HepG2 (cell line): ENCODE measurements around the gene NAIF1. TPM values are rescaled to one million over a fixed set of nuclear protein-coding genes. Genes with fewer than 3 reads are reported as not detected.

ENCODE experiments used
- FLYWCH1 ChIP-seq: sonication (generic); formaldehyde crosslinking; IDR thresholded peaks from 2 replicates; pipeline ENCODE4 v1.8.1; 2023; ENCODE audit warnings: mild to moderate bottlenecking, missing genetic modification reagents
- FOXP1 ChIP-seq, 2 experiments: fragments of 450-650 bp in 1 of 2; IDR thresholded peaks; 2 replicates each; pipeline ENCODE4 v1.6.1; 2017 to 2018; ENCODE audit warnings: antibody characterized with exemption in 1 of 2
- MBD4 ChIP-seq: IDR thresholded peaks from 2 replicates; pipeline ENCODE4 v1.6.1; 2012; ENCODE audit warnings: low read length, inconsistent platforms, borderline replicate concordance
- NR1H2 ChIP-seq: sonication (generic); formaldehyde crosslinking; IDR thresholded peaks from 2 replicates; pipeline ENCODE4 v1.8.1; 2022; ENCODE audit warnings: low read depth, missing genetic modification reagents, borderline replicate concordance
- PAF1 ChIP-seq: IDR thresholded peaks from 2 replicates; pipeline ENCODE4 v1.6.1; 2016; ENCODE audit warnings: missing genetic modification reagents, missing compliant biosample characterization
- RAD51 ChIP-seq: fragments of 450-650 bp; IDR thresholded peaks from 2 replicates; pipeline ENCODE4 v1.6.1; 2016; ENCODE audit warnings: borderline replicate concordance
- TBX2 ChIP-seq: sonication (generic); formaldehyde crosslinking; IDR thresholded peaks from 2 replicates; pipeline ENCODE4 v1.5.0; 2020; ENCODE audit warnings: missing genetic modification reagents, mild to moderate bottlenecking, borderline replicate concordance
- TSC22D2 ChIP-seq: sonication (generic); formaldehyde crosslinking; IDR thresholded peaks from 2 replicates; pipeline ENCODE4 v1.5.1; 2020; ENCODE audit warnings: missing genetic modification reagents, mild to moderate bottlenecking, borderline replicate concordance
- XBP1 ChIP-seq: sonication (generic); formaldehyde crosslinking; IDR thresholded peaks from 2 replicates; pipeline ENCODE4 v1.5.0; 2020; ENCODE audit warnings: missing genetic modification reagents
- ZBTB4 ChIP-seq: sonication (generic); formaldehyde crosslinking; IDR thresholded peaks from 2 replicates; pipeline ENCODE4 v1.4.0; 2020; ENCODE audit warnings: missing genetic modification reagents, mild to moderate bottlenecking, borderline replicate concordance
- ZNF160 ChIP-seq: sonication (generic); formaldehyde crosslinking; IDR thresholded peaks from 2 replicates; pipeline ENCODE4 v1.8.0; 2022; ENCODE audit warnings: mild to moderate bottlenecking, inconsistent platforms, missing genetic modification reagents
- ZNF280D ChIP-seq: sonication (generic); formaldehyde crosslinking; IDR thresholded peaks from 2 replicates; pipeline ENCODE4 v1.5.1; 2020; ENCODE audit warnings: mild to moderate bottlenecking, missing genetic modification reagents
- ZNF281 ChIP-seq: sonication (generic); formaldehyde crosslinking; IDR thresholded peaks from 2 replicates; pipeline ENCODE4 v1.4.0; 2020; ENCODE audit warnings: missing genetic modification reagents, borderline replicate concordance
- ZNF30 ChIP-seq: sonication (generic); formaldehyde crosslinking; IDR thresholded peaks from 2 replicates; pipeline ENCODE4 v1.5.0; 2020; ENCODE audit warnings: mild to moderate bottlenecking, missing genetic modification reagents
- ZNF317 ChIP-seq: sonication (generic); formaldehyde crosslinking; IDR thresholded peaks from 2 replicates; pipeline ENCODE4 v1.5.0; 2020; ENCODE audit warnings: mild to moderate bottlenecking, missing genetic modification reagents
- ZNF350 ChIP-seq: sonication (generic); formaldehyde crosslinking; IDR thresholded peaks from 2 replicates; pipeline ENCODE4 v1.4.0; 2020; ENCODE audit warnings: mild to moderate bottlenecking, low read depth, missing genetic modification reagents, borderline replicate concordance
- ZNF414 ChIP-seq: sonication (generic); formaldehyde crosslinking; IDR thresholded peaks from 2 replicates; pipeline ENCODE4 v1.5.0; 2020; ENCODE audit warnings: missing genetic modification reagents
- ZNF616 ChIP-seq: sonication (generic); formaldehyde crosslinking; IDR thresholded peaks from 2 replicates; pipeline ENCODE4 v1.5.0; 2020; ENCODE audit warnings: low read depth, mild to moderate bottlenecking, missing genetic modification reagents
- ZNF737 ChIP-seq: sonication (generic); formaldehyde crosslinking; IDR thresholded peaks from 2 replicates; pipeline ENCODE4 v1.5.0; 2020; ENCODE audit warnings: missing genetic modification reagents, mild to moderate bottlenecking, borderline replicate concordance
- ZNF883 ChIP-seq: sonication (generic); formaldehyde crosslinking; IDR thresholded peaks from 2 replicates; pipeline ENCODE4 v1.5.1; 2020; ENCODE audit warnings: mild to moderate bottlenecking, missing genetic modification reagents; ENCODE audit errors: not compliant biosample characterization
- polyA plus RNA-seq, 8 experiments: library from polyadenylated mRNA; depleted of rRNA in 3 of 8; stranded (reverse) in 7 of 8; unstranded in 1 of 8; fragments of >200 nt; fragmentation: Illumina TruSeq in 4 of 8; extraction: Trizol in 4 of 8; gene quantifications; 2 replicates each; pipeline versions ENCODE4 v1.2.1 to v1.2.3, GENCODE V29; 2011 to 2016; ENCODE audit warnings: low read depth in 4 of 8, missing spikeins in 1 of 8, mixed read lengths in 1 of 8; ENCODE audit not compliant: insufficient read depth in 1 of 8
- total RNA-seq, 5 experiments: library from RNA; depleted of rRNA; stranded (reverse); fragments of >200 nt; fragmentation: Illumina TruSeq; extraction: Trizol; gene quantifications; 2 replicates each; pipeline ENCODE4 v1.2.3, GENCODE V29; 2016; ENCODE audit warnings: low read depth in 1 of 5

NAIF1 gene
- total and polyA plus RNA-seq, 2 of the 13 experiments (the other 11 are each of a cell fraction or from before 2014, with no cell fraction given): 6.0 to 6.9 TPM

GRCh38 chr9:128043467-128043868 lies 23.7 kb downstream of the NAIF1 start (continued):
- TF ChIP-seq ZNF281 (CRISPR knock-in tag) (no peak), ZNF30 (CRISPR knock-in tag) (0 out of 2 replicates have a peak, but pooled peaks have one; percentile 32), PAF1 (CRISPR knock-in tag) (no peak), ZNF616 (CRISPR knock-in tag) (no peak), ZNF160 (CRISPR knock-in tag) (no peak), XBP1 (no peak), RAD51 (no peak), NR1H2 (no peak), TBX2 (CRISPR knock-in tag) (peak; percentile 61; the same call in 1 of the 2 replicates), ZNF883 (CRISPR knock-in tag) (no peak), TSC22D2 (CRISPR knock-in tag) (no peak), ZNF280D (peak; percentile 36; the same call in 1 of the 2 replicates), ZNF350 (peak; percentile 58; the same call in 1 of the 2 replicates), ZNF317 (CRISPR knock-in tag) (0 out of 2 replicates have a peak, but pooled peaks have one; percentile 68), ZBTB4 (CRISPR knock-in tag) (peak; percentile 39; the same call in 1 of the 2 replicates), MBD4 (no peak), FOXP1 (IDR thresholded peaks at IDR 0.05) (no peak), FOXP1 (CRISPR knock-in tag; IDR thresholded peaks at IDR 0.05) (no peak), FLYWCH1 (CRISPR knock-in tag) (no peak), ZNF414 (CRISPR knock-in tag) (peak; percentile 64; the same call in 1 of the 2 replicates), ZNF737 (CRISPR knock-in tag) (no peak)
